GM12892 (cell line): ENCODE data around the gene HOXC9.
A peak's percentile ranks its signal among the peaks of the same experiment; 100 is the strongest.

ENCODE experiments used
- DNase-seq: peaks from one replicate; pipeline ENCODE4 v3.0.0; 2011; ENCODE audit not compliant: insufficient read length
- FAIRE-seq: peaks from 2 replicates; lab custom pipeline; 2011; peaks lifted over from hg19 to GRCh38; lab: Jason Lieb, UNC
- POLR2A ChIP-seq: IDR thresholded peaks from 2 replicates; pipeline ENCODE4 v1.6.1; 2011; ENCODE audit warnings: low read depth, low read length, control low read depth
- POLR2AphosphoS5 ChIP-seq: IDR thresholded peaks from 2 replicates; pipeline ENCODE4 v1.6.1; 2011; ENCODE audit warnings: low read depth, low read length, control low read depth
- TAF1 ChIP-seq: IDR thresholded peaks from 2 replicates; pipeline ENCODE4 v1.6.1; 2011; ENCODE audit warnings: low read depth, mild to moderate bottlenecking, control low read depth, low read length, borderline replicate concordance

The HOXC9 gene

GRCh38 chr12:53972722-53973235 is 27.2 kb upstream of the HOXC9 start, which contains the start of gene HOXC11:
Gene HOXC11, plus strand, starts transcription at chr12:53973126. Its CDS starts 116 bp downstream, at chr12:53973242.
- FAIRE-seq = no peak

GRCh38 chr12:53973236-53974042 is 26.5 kb upstream of the HOXC9 start:
- DNase-seq (no peak), FAIRE-seq (no peak)
- TF ChIP-seq TAF1 (no peak), POLR2A (no peak), POLR2AphosphoS5 (no peak)

More at GRCh38 chr12:53972722-53973235, 27.2 kb upstream of the HOXC9 start, which contains the start of gene HOXC11:
- no peak for TF ChIP-seq POLR2A
- TF ChIP-seq TAF1 = no peak
- TF ChIP-seq POLR2AphosphoS5 = no peak
- DNase-seq = no peak

GRCh38 chr12:53974084-53975063 is 25.6 kb upstream of the HOXC9 start, which contains the start of gene HOTAIR:
Gene HOTAIR, minus strand, starts transcription at chr12:53974954.
- peak; percentile 73 for FAIRE-seq
- DNase-seq = peak; percentile 68
- TF ChIP-seq POLR2AphosphoS5 = no peak
- TF ChIP-seq TAF1 = no peak
- no peak for TF ChIP-seq POLR2A

GRCh38 chr12:53975064-53975471 is 24.9 kb upstream of the HOXC9 start:
- no peak for TF ChIP-seq TAF1
- TF ChIP-seq POLR2AphosphoS5 = no peak
- TF ChIP-seq POLR2A = no peak
- FAIRE-seq (no peak), DNase-seq (no peak)

- no peak for TF ChIP-seq TAF1
- no peak for TF ChIP-seq POLR2AphosphoS5
- no peak for TF ChIP-seq POLR2A
- FAIRE-seq (no peak), DNase-seq (no peak)
Observed at GRCh38 chr12:53975479-53976152, 24.3 kb upstream of the HOXC9 start.

- TF ChIP-seq POLR2AphosphoS5 = no peak
- no peak for TF ChIP-seq POLR2A
- no peak for TF ChIP-seq TAF1
- FAIRE-seq (no peak), DNase-seq (no peak)
Observed at GRCh38 chr12:53976172-53976822, 23.7 kb upstream of the HOXC9 start.

- FAIRE-seq = no peak
- TF ChIP-seq POLR2AphosphoS5 (no peak), POLR2A (no peak), TAF1 (no peak)
- no peak for DNase-seq
Observed at GRCh38 chr12:53976823-53977595, 23.0 kb upstream of the HOXC9 start.

GRCh38 chr12:53977596-53978445 is 22.1 kb upstream of the HOXC9 start:
- FAIRE-seq (peak; percentile 38), DNase-seq (no peak)
- no peak for TF ChIP-seq POLR2AphosphoS5
- TF ChIP-seq POLR2A = no peak
- TF ChIP-seq TAF1 = no peak
